ENCODE data around the gene HAPLN2. TPM values are rescaled to one million over a fixed set of nuclear protein-coding genes. Genes with fewer than 3 reads are reported as not detected.
A peak's percentile ranks its signal among the peaks of the same experiment; 100 is the strongest.

The HAPLN2 gene
- 0.06 TPM in 1 of 2 replicates, not detected in the other for polyA plus RNA-seq (2013)

DNA sequence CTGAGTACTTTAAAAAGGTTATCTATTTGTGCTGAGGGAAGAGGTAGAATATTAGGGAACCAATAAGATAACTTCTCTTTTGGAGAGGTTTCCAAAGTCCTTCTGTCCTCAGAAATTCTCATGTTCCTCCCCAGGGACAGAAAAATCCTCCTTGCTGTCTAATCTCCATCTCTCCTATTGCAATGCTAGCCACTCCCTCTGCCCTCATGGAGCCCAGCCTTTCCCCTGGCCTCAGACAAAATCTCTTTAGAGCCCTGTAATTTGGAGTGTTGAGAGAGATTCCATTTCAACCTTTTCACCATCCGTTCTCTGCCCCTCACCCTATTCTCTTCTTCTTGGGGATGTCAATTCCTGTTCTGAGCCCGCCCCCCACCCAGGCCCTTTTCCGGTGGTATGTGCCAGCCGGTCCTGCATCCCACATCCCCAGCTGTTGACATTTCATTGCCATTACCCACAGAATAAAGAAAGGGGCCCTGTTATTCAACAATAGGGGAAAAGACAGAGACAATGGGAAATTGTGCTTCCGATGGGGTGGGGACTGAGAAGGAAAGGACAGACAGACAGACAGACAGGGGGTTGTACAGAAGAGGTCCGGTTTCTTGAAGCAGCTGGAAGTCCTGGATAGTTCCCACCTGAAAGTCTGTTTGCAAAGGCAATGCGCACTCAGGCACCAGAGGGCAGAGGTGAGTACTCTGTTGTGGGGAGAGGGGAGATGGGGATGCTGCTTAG, at the start of gene HAPLN2:
TSS of gene HAPLN2 (plus strand) at position 563 of the 729 bp plus-strand sequence. CDS start 4,076 bp downstream, outside the sequence.
- DNase-seq: no peak
- no peak within 1 kb of the TSS for H3K4ac ChIP-seq (ENCODE audit: low read depth, low read length)
- H3K79me2 ChIP-seq (ENCODE audit: control insufficient read depth, insufficient read depth, low read length, poor library complexity): no peaks in the 10 kb centered on the region
- no peaks in the 10 kb centered on the region for H3K79me1 ChIP-seq (ENCODE audit: low read length)
- no peak within 1 kb of the TSS for H4K91ac ChIP-seq (ENCODE audit: low read depth, low read length)
- no peak within 1 kb of the TSS for H3K27ac ChIP-seq (ENCODE audit: low read depth, low read length)
- no peak within 1 kb of the TSS for H3K23ac ChIP-seq (ENCODE audit: low read length)
- WGBS (ENCODE audit: extremely low coverage, insufficient coverage, insufficient read length): no CpG with 5 or more reads among the region's 7 CpGs
- peaks cover 2% of the 10 kb centered on the region for H3K9me3 ChIP-seq (ENCODE audit: insufficient read depth, low read depth, low read length)
- no peak within 1 kb of the TSS for H4K12ac ChIP-seq (ENCODE audit: low read depth, low read length)
- H2BK12ac ChIP-seq (ENCODE audit: low read length): no peak within 1 kb of the TSS
- peaks cover 13% of the 10 kb centered on the region for H3K27me3 ChIP-seq (ENCODE audit: insufficient read depth, low read length)
- no peak within 1 kb of the TSS for H2BK5ac ChIP-seq (ENCODE audit: low read depth, low read length, poor library complexity)
- no peak within 1 kb of the TSS for H2AK5ac ChIP-seq (ENCODE audit: low read length)
- H2BK120ac ChIP-seq (ENCODE audit: insufficient read depth, low read length, poor library complexity): no peak within 1 kb of the TSS
- H3K9ac ChIP-seq (ENCODE audit: low read length): no peak within 1 kb of the TSS
- H3K4me2 ChIP-seq (ENCODE audit: low read length): no peak within 1 kb of the TSS
- no peak within 1 kb of the TSS for H2AFZ ChIP-seq (ENCODE audit: insufficient read depth, low read length, poor library complexity)
- no peak within 1 kb of the TSS for H3K14ac ChIP-seq (ENCODE audit: low read length)
- H3K4me1 ChIP-seq (ENCODE audit: control insufficient read depth in 1 of 2, insufficient read depth in 2 of 2, low read length in 2 of 2): no peaks in the 10 kb centered on the region
- H3K18ac ChIP-seq (ENCODE audit: low read length): no peak within 1 kb of the TSS
- H3K4me3 ChIP-seq (ENCODE audit: low read depth, low read length): no peak within 1 kb of the TSS
- H4K8ac ChIP-seq (ENCODE audit: low read depth, low read length): no peak within 1 kb of the TSS
- H3K36me3 ChIP-seq (ENCODE audit: control insufficient read depth in 1 of 2, insufficient read depth in 2 of 2, low read length in 2 of 2): no peaks in the 10 kb centered on the region

DNA sequence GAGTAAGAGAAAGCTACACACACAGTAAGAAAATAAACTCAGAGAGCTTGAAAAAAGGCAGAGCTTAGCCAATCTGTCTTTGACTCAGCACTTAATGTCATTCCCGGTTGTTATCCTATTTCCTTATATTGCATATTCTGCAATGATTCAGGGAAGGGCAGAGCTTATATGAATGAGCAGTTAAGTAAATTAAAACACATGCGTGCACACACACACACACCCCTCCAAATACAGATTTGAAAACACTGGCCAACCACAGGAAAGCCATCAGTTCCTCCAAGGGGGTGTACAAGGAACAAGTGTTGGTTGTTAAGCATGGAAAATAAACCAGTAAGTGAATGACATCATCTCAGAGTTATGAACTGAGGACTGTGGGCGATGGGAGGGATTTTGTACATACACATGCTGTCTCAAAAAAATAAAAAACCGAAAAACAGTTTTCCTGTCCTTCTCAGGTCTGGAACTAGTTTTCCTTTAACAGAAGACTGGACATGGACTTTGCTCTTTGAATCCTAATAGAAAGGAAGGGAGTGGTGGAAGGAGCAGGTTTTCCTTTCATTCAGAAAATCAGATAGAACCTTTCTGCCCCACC, 47.9 kb upstream of the HAPLN2 start:
- peaks cover 2% of the 10 kb centered on the region for H3K9me3 ChIP-seq (ENCODE audit: insufficient read depth, low read depth, low read length)
- no peak overlapping the region for H3K14ac ChIP-seq (ENCODE audit: low read length)

DNA sequence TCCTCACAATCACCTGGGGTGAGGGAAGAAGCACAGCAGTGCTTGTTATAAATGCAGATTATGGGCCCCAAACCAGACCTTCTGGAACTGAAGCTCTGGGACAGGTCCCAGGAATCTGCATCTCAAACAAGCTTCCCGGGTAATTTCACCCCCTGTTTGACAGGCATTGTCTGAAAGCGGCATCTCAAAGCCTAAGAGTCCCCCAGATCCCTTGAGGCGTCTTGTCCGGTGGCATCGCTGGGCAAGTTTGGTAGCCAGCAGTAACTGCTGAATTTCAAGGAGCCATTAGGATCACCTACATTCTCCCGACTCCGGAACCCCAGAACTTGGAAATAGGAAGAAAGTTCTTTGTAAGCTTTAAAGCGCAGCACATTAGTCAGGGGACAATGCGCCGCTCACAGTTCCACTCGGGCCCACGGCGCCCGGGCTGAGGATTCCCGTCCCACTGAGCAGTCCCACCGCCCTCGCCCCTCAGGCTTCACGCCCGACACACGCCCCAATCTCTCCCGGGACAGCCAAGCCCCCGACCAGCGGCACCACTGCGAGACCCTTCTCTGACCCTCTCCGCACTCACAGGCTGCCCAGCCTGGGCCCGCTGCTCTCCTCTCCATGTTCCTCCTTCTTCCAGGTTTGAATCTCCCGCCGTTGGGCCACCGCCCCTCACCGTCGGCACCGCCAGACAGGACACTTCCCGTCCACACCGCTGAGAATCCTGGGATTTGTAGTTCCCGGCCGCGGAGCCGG, 47.1 kb upstream of the HAPLN2 start, which contains the start of gene IQGAP3:
TSS of gene IQGAP3 (minus strand) at position 647 of the 744 bp plus-strand sequence. CDS start at position 611, 36 bp downstream.
- Histone ChIP-seq H3K23ac (ENCODE audit: low read length) (no peak within 1 kb of the TSS), H2BK5ac (ENCODE audit: low read depth, low read length, poor library complexity) (no peak within 1 kb of the TSS), H2AK5ac (ENCODE audit: low read length) (no peak within 1 kb of the TSS), H4K12ac (ENCODE audit: low read depth, low read length) (no peak within 1 kb of the TSS), H2AFZ (ENCODE audit: insufficient read depth, low read length, poor library complexity) (peak within 1 kb of the TSS; percentile 24), H2BK120ac (ENCODE audit: insufficient read depth, low read length, poor library complexity) (no peak within 1 kb of the TSS), H3K27ac (ENCODE audit: low read depth, low read length) (no peak within 1 kb of the TSS), H3K79me2 (ENCODE audit: control insufficient read depth, insufficient read depth, low read length, poor library complexity) (peaks cover 5% of the 10 kb centered on the region), H3K14ac (ENCODE audit: low read length) (peak within 1 kb of the TSS; percentile 19), H2BK12ac (ENCODE audit: low read length) (no peak within 1 kb of the TSS), H3K4me1 (ENCODE audit: control insufficient read depth in 1 of 2, insufficient read depth in 2 of 2, low read length in 2 of 2) (peaks cover 0 to 3% of the 10 kb centered on the region in 2 experiments), H3K4me3 (ENCODE audit: low read depth, low read length) (peak within 1 kb of the TSS; percentile 89), H3K27me3 (ENCODE audit: insufficient read depth, low read length) (no peaks in the 10 kb centered on the region), H3K18ac (ENCODE audit: low read length) (peak within 1 kb of the TSS; percentile 19), H3K9me3 (ENCODE audit: insufficient read depth, low read depth, low read length) (no peaks in the 10 kb centered on the region), H3K79me1 (ENCODE audit: low read length) (peaks cover 2% of the 10 kb centered on the region), H4K91ac (ENCODE audit: low read depth, low read length) (peak within 1 kb of the TSS; percentile 33), H4K8ac (ENCODE audit: low read depth, low read length) (peak within 1 kb of the TSS; percentile 7), H3K4ac (ENCODE audit: low read depth, low read length) (no peak within 1 kb of the TSS), H3K9ac (ENCODE audit: low read length) (peak within 1 kb of the TSS; percentile 78), H3K36me3 (ENCODE audit: control insufficient read depth in 1 of 2, insufficient read depth in 2 of 2, low read length in 2 of 2) (peaks cover 2 to 7% of the 10 kb centered on the region in 2 experiments), H3K4me2 (ENCODE audit: low read length) (peak within 1 kb of the TSS; percentile 74)
- WGBS (ENCODE audit: extremely low coverage, insufficient coverage, insufficient read length): no CpG with 5 or more reads among the region's 38 CpGs
- peak; percentile 91 to 94 for DNase-seq

More for the DNA sequence above, 47.9 kb upstream of the HAPLN2 start:
- DNase-seq: peak in 1 of 2 donors; percentile 27
- no peaks in the 10 kb centered on the region for H3K27me3 ChIP-seq (ENCODE audit: insufficient read depth, low read length)
- H3K4me3 ChIP-seq (ENCODE audit: low read depth, low read length): peak overlapping the region; percentile 89
- H4K91ac ChIP-seq (ENCODE audit: low read depth, low read length): no peak overlapping the region
- no peak overlapping the region for H2AK5ac ChIP-seq (ENCODE audit: low read length)
- peaks cover 0 to 3% of the 10 kb centered on the region in 2 experiments for H3K4me1 ChIP-seq (ENCODE audit: control insufficient read depth in 1 of 2, insufficient read depth in 2 of 2, low read length in 2 of 2)
- H3K27ac ChIP-seq (ENCODE audit: low read depth, low read length): no peak overlapping the region
- no peak overlapping the region for H2BK12ac ChIP-seq (ENCODE audit: low read length)
- no peak overlapping the region for H3K4ac ChIP-seq (ENCODE audit: low read depth, low read length)
- H2AFZ ChIP-seq (ENCODE audit: insufficient read depth, low read length, poor library complexity): peak overlapping the region; percentile 23
- H3K18ac ChIP-seq (ENCODE audit: low read length): no peak overlapping the region
- H3K36me3 ChIP-seq (ENCODE audit: control insufficient read depth in 1 of 2, insufficient read depth in 2 of 2, low read length in 2 of 2): peaks cover 4 to 7% of the 10 kb centered on the region in 2 experiments
- H3K79me1 ChIP-seq (ENCODE audit: low read length): peaks cover 2% of the 10 kb centered on the region
- no peak overlapping the region for H2BK120ac ChIP-seq (ENCODE audit: insufficient read depth, low read length, poor library complexity)
- H4K8ac ChIP-seq (ENCODE audit: low read depth, low read length): no peak overlapping the region
- H3K23ac ChIP-seq (ENCODE audit: low read length): no peak overlapping the region
- H4K12ac ChIP-seq (ENCODE audit: low read depth, low read length): no peak overlapping the region
- H3K4me2 ChIP-seq (ENCODE audit: low read length): peak overlapping the region; percentile 74
- no peak overlapping the region for H3K9ac ChIP-seq (ENCODE audit: low read length)
- peaks cover 5% of the 10 kb centered on the region for H3K79me2 ChIP-seq (ENCODE audit: control insufficient read depth, insufficient read depth, low read length, poor library complexity)
- H2BK5ac ChIP-seq (ENCODE audit: low read depth, low read length, poor library complexity): no peak overlapping the region
- no CpG with 5 or more reads among the region's 4 CpGs for WGBS (ENCODE audit: extremely low coverage, insufficient coverage, insufficient read length)

DNA sequence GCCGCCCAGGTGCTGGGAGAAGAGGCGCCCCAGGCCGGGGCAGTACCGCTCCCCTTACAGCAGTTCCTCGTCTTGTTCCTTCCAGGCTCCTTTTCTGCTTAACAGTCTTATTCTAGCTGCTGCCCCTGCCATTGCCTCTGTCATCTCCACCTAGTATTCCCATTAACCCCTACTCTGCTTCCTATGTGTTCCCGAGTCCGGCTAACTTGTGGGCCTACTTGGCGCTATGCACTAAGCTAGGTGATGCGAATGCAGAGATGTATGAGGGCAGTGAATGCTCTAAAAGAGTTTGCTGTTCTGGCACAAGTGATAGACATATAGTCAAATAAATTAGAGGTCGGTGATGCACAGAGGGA, 46.6 kb upstream of the HAPLN2 start:
- Histone ChIP-seq H3K27me3 (ENCODE audit: insufficient read depth, low read length) (no peaks in the 10 kb centered on the region), H3K9me3 (ENCODE audit: insufficient read depth, low read depth, low read length) (no peaks in the 10 kb centered on the region), H3K9ac (ENCODE audit: low read length) (no peak overlapping the region), H3K18ac (ENCODE audit: low read length) (no peak overlapping the region), H2AFZ (ENCODE audit: insufficient read depth, low read length, poor library complexity) (peak overlapping the region; percentile 6), H3K4me3 (ENCODE audit: low read depth, low read length) (no peak overlapping the region), H3K23ac (ENCODE audit: low read length) (no peak overlapping the region), H3K79me2 (ENCODE audit: control insufficient read depth, insufficient read depth, low read length, poor library complexity) (peaks cover 5% of the 10 kb centered on the region), H4K8ac (ENCODE audit: low read depth, low read length) (no peak overlapping the region), H3K14ac (ENCODE audit: low read length) (no peak overlapping the region), H3K79me1 (ENCODE audit: low read length) (peaks cover 2% of the 10 kb centered on the region), H3K4me2 (ENCODE audit: low read length) (peak overlapping the region; percentile 74), H3K36me3 (ENCODE audit: control insufficient read depth in 1 of 2, insufficient read depth in 2 of 2, low read length in 2 of 2) (peaks cover 2 to 7% of the 10 kb centered on the region in 2 experiments), H3K4ac (ENCODE audit: low read depth, low read length) (no peak overlapping the region), H2BK12ac (ENCODE audit: low read length) (no peak overlapping the region), H3K27ac (ENCODE audit: low read depth, low read length) (no peak overlapping the region), H4K91ac (ENCODE audit: low read depth, low read length) (no peak overlapping the region), H4K12ac (ENCODE audit: low read depth, low read length) (no peak overlapping the region), H2BK120ac (ENCODE audit: insufficient read depth, low read length, poor library complexity) (no peak overlapping the region), H3K4me1 (ENCODE audit: control insufficient read depth in 1 of 2, insufficient read depth in 2 of 2, low read length in 2 of 2) (peaks cover 0 to 3% of the 10 kb centered on the region in 2 experiments), H2BK5ac (ENCODE audit: low read depth, low read length, poor library complexity) (no peak overlapping the region), H2AK5ac (ENCODE audit: low read length) (no peak overlapping the region)
- DNase-seq: no peak
- no CpG with 5 or more reads among the region's 10 CpGs for WGBS (ENCODE audit: extremely low coverage, insufficient coverage, insufficient read length)
